ENCODE measurements around the gene CFP.

DNA sequence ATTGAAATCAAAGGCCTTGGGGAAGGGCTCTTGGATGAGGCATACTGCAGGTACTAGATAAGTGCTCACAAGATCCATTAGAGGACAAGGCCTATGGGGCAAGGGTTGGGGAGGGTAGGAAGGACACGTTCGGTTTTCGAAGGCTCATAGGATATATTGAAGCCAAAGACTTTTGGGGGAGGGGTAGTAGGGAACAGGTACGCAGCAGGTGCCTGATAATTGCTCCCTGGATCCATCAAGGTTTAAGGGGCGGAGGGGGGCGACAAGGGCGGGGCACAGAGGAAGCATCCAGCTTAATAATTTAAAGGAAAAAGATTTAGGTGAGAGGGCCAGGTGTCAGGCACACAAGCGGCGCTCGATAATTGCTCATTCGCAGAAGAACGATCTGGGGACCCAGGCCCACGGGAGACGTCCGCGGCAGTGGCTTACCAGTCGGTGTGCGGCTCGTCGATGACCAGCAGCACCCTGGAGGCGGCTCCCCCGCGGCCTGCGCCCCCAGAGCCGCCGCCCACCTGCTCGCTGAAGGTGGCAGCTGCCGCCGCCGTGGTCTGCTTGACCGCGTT, 10.7 kb downstream of the CFP start:
- TF ChIP-seq, protein P1, sequence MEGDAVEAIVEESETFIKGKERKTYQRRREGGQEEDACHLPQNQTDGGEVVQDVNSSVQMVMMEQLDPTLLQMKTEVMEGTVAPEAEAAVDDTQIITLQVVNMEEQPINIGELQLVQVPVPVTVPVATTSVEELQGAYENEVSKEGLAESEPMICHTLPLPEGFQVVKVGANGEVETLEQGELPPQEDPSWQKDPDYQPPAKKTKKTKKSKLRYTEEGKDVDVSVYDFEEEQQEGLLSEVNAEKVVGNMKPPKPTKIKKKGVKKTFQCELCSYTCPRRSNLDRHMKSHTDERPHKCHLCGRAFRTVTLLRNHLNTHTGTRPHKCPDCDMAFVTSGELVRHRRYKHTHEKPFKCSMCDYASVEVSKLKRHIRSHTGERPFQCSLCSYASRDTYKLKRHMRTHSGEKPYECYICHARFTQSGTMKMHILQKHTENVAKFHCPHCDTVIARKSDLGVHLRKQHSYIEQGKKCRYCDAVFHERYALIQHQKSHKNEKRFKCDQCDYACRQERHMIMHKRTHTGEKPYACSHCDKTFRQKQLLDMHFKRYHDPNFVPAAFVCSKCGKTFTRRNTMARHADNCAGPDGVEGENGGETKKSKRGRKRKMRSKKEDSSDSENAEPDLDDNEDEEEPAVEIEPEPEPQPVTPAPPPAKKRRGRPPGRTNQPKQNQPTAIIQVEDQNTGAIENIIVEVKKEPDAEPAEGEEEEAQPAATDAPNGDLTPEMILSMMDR (IDR thresholded peaks at IDR 0.05), result no peak
- TF ChIP-seq EZH2 (IDR thresholded peaks at IDR 0.05; ENCODE audit: borderline replicate concordance, insufficient read depth, low read depth, low read length, poor library complexity, severe bottlenecking), result no peak

Measured in B cell (primary cell).